ENCODE data around the gene GAS2L2. TPM values are rescaled to one million over a fixed set of nuclear protein-coding genes. Genes with fewer than 3 reads are reported as not detected.

Gene GAS2L2
- total and polyA plus RNA-seq, 2 of the 8 experiments (the other 6 are each of a cell fraction or from before 2014, with no cell fraction given), result 0.09 to 0.13 TPM

DNA sequence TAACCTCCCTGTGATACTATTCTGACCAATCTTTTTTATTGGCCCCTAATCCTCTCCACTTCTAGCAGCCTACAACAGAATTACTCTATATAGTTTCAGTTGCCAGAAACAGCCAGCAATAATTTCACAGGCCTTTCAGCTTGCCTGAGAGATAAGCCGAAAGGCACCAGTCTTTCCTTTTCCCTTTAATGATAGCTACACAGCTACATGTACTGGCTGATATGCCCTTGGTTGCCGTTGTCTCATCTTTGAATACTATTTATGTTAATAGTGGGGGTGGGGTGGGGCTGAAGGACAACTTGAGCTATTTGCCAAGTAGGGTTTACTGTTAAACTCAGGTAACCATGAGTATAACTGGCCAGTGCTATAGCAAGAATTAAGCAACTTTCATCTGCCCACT lies 57.4 kb downstream of the GAS2L2 start:
- Histone ChIP-seq H3K4me3 (ENCODE audit: extremely low read depth in 1 of 4, insufficient read depth in 2 of 4, low read depth in 3 of 4, low read length in 4 of 4) (no peak overlapping the region), H3K23me2 (ENCODE audit: low read depth, low read length) (no peaks in the 10 kb centered on the region), H3K23ac (ENCODE audit: insufficient read length) (no peak overlapping the region), H2BK120ac (replicated peaks; ENCODE audit: low read depth, low read length) (no peak overlapping the region), H3K18ac (ENCODE audit: extremely low read depth, low read length) (no peak overlapping the region), H3K27me3 (replicated peaks in 1 of 4; ENCODE audit: control insufficient read depth in 3 of 4, extremely low read depth in 1 of 4, insufficient read depth in 3 of 4, low read length in 3 of 4) (no peaks in the 10 kb centered on the region), H2BK5ac (ENCODE audit: low read depth, low read length) (no peak overlapping the region), H4K91ac (replicated peaks; ENCODE audit: insufficient read length, low read length) (no peak overlapping the region), H3K4me2 (ENCODE audit: insufficient read depth in 1 of 2, low read depth in 2 of 2, low read length in 2 of 2) (no peak overlapping the region), H4K8ac (ENCODE audit: extremely low read depth, insufficient read depth, low read length) (no peak overlapping the region), H3K4me1 (replicated peaks in 1 of 4; ENCODE audit: control insufficient read depth in 3 of 4, insufficient read depth in 4 of 4, low read length in 3 of 4) (no peaks in the 10 kb centered on the region), H3K36me3 (ENCODE audit: control insufficient read depth in 2 of 4, insufficient read depth in 4 of 4, low read length in 3 of 4) (peaks cover 0 to 17% (median 9%) of the 10 kb centered on the region in 4 experiments; a peak in 4 of 8 replicates), H4K5ac (ENCODE audit: insufficient read length, low read depth, low read length) (no peak overlapping the region), H3K56ac (replicated peaks; ENCODE audit: insufficient read length, low read depth, low read length) (no peak overlapping the region), H3K79me1 (ENCODE audit: low read depth, low read length) (no peaks in the 10 kb centered on the region), H2AFZ (ENCODE audit: low read length) (no peak overlapping the region), H2BK15ac (ENCODE audit: low read length) (no peak overlapping the region), H3K14ac (ENCODE audit: insufficient read length) (no peak overlapping the region), H3K9ac (replicated peaks in 1 of 4; ENCODE audit: extremely low read depth in 1 of 4, low read depth in 3 of 4, low read length in 3 of 4) (no peak overlapping the region), H3K79me2 (ENCODE audit: control insufficient read depth in 1 of 2, insufficient read depth in 2 of 2, low read length in 2 of 2) (no peaks in the 10 kb centered on the region), H3K4ac (replicated peaks; ENCODE audit: insufficient read length, low read depth, low read length) (no peak overlapping the region), H4K20me1 (replicated peaks in 1 of 2; ENCODE audit: control insufficient read depth in 1 of 2, insufficient read depth in 2 of 2, low read length in 2 of 2) (peaks cover 0 to 4% of the 10 kb centered on the region in 2 experiments), H2BK20ac (ENCODE audit: low read length) (no peak overlapping the region), H3K9me3 (ENCODE audit: insufficient read depth in 2 of 2, low read depth in 1 of 2, low read length in 1 of 2) (no peaks in the 10 kb centered on the region), H2BK12ac (ENCODE audit: low read depth, low read length) (no peak overlapping the region), H2AK5ac (ENCODE audit: low read depth, low read length) (no peak overlapping the region), H3K27ac (ENCODE audit: low read depth, low read length) (no peak overlapping the region)
- no peak for TF ChIP-seq YY1 (IDR thresholded peaks at IDR 0.05; ENCODE audit: low read depth, low read length)
- no peak for TF ChIP-seq ZNF274 (IDR thresholded peaks at IDR 0.05; ENCODE audit: borderline replicate concordance, extremely low read depth, low read length)
- no peak for TF ChIP-seq KDM1A (IDR thresholded peaks at IDR 0.05; ENCODE audit: borderline replicate concordance, low read length)
- no peak for TF ChIP-seq SUZ12 (IDR thresholded peaks at IDR 0.05; ENCODE audit: low read length)
- no peak for TF ChIP-seq SAP30 (IDR thresholded peaks at IDR 0.05; ENCODE audit: insufficient read depth, insufficient replicate concordance, low read length)
- TF ChIP-seq SRF (IDR thresholded peaks at IDR 0.05; ENCODE audit: low read depth, low read length), result no peak
- TF ChIP-seq TAF7 (optimal IDR thresholded peaks at IDR 0.05; ENCODE audit: borderline replicate concordance, low read depth, low read length), result no peak
- TF ChIP-seq, protein P1, sequence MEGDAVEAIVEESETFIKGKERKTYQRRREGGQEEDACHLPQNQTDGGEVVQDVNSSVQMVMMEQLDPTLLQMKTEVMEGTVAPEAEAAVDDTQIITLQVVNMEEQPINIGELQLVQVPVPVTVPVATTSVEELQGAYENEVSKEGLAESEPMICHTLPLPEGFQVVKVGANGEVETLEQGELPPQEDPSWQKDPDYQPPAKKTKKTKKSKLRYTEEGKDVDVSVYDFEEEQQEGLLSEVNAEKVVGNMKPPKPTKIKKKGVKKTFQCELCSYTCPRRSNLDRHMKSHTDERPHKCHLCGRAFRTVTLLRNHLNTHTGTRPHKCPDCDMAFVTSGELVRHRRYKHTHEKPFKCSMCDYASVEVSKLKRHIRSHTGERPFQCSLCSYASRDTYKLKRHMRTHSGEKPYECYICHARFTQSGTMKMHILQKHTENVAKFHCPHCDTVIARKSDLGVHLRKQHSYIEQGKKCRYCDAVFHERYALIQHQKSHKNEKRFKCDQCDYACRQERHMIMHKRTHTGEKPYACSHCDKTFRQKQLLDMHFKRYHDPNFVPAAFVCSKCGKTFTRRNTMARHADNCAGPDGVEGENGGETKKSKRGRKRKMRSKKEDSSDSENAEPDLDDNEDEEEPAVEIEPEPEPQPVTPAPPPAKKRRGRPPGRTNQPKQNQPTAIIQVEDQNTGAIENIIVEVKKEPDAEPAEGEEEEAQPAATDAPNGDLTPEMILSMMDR (IDR thresholded peaks at IDR 0.05; ENCODE audit: control extremely low read depth in 1 of 3, insufficient read depth in 1 of 3, low read depth in 1 of 3, low read length in 3 of 3), result no peak
- TF ChIP-seq JUN (IDR thresholded peaks at IDR 0.05; ENCODE audit: low read depth, low read length), result no peak
- TF ChIP-seq RAD21 (IDR thresholded peaks at IDR 0.05 in 1 of 2, conservative IDR thresholded peaks at IDR 0.05 in 1 of 2; ENCODE audit: low read depth in 2 of 2, low read length in 2 of 2), result no peak
- POLR2A ChIA-PET (ENCODE audit: partially characterized antibody), result interaction anchor here (0.9 to 1.4 kb wide), 4 partner anchors 10 to 69 kb away, joined by 3 read pairs; no protein-coding TSS in a partner anchor
- CTCF ChIA-PET (ENCODE audit: partially characterized antibody), result interaction anchor here (0.9 to 2.6 kb wide), 8 partner anchors 13 to 82 kb away, joined by 3 to 10 read pairs (median 3); no protein-coding TSS in a partner anchor
- WGBS, 2 experiments (ENCODE audit: extremely low coverage in 1 of 2, insufficient coverage in 1 of 2, insufficient read length in 1 of 2, insufficient replicate concordance in 2 of 2, low coverage in 1 of 2, low lambda C conversion rate in 2 of 2, missing lambda C conversion rate in 1 of 2), result 81% methylated on average over 2 of the region's 2 CpGs; no CpG with 5 or more reads in 1 of the 2 experiments
- FAIRE-seq, result no peak
- DNase-seq (ENCODE audit: low read depth in 1 of 2, low spot score in 2 of 2), result no peak
